ENCODE measurements around the gene PDZD2.

DNA sequence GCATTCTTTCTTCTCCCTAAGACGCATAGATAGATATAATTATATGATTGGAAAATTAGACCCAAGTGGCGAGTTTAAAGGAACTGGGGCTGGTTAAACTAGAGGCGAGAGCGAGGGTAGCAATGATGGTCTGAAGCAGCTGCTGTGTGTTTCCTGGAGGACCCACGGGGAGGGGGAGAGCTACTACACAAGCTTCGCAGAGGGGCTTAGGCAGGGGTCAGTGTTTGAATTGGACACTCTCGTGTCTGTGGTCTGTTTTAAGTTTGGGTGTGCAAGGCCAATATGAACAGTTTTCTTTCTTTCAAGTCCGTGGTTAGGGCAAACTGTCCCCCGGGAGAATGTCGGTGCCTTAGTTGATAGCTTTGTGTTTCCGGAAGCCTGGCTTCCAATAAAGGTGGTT is 43.1 kb downstream of the PDZD2 start:
- TF ChIP-seq, protein P1, sequence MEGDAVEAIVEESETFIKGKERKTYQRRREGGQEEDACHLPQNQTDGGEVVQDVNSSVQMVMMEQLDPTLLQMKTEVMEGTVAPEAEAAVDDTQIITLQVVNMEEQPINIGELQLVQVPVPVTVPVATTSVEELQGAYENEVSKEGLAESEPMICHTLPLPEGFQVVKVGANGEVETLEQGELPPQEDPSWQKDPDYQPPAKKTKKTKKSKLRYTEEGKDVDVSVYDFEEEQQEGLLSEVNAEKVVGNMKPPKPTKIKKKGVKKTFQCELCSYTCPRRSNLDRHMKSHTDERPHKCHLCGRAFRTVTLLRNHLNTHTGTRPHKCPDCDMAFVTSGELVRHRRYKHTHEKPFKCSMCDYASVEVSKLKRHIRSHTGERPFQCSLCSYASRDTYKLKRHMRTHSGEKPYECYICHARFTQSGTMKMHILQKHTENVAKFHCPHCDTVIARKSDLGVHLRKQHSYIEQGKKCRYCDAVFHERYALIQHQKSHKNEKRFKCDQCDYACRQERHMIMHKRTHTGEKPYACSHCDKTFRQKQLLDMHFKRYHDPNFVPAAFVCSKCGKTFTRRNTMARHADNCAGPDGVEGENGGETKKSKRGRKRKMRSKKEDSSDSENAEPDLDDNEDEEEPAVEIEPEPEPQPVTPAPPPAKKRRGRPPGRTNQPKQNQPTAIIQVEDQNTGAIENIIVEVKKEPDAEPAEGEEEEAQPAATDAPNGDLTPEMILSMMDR (IDR thresholded peaks at IDR 0.05; ENCODE audit: low read depth, low read length, poor library complexity, severe bottlenecking): no peak
- TF ChIP-seq EZH2phosphoT487 (IDR thresholded peaks at IDR 0.05; ENCODE audit: borderline replicate concordance, low read length): no peak

Data from DOHH2 (cell line).